HG03045 (cell line): ENCODE measurements around the gene TPP1.
A peak's percentile ranks its signal among the peaks of the same experiment; 100 is the strongest.

Experiments
- ATAC-seq: cut with Tn5 transposase; IDR thresholded peaks from one replicate; pipeline ENCODE4 v1.9.1; 2021; ENCODE audit warnings: mild to moderate bottlenecking, moderate library complexity; ENCODE audit not compliant: unreplicated experiment

Gene TPP1

DNA sequence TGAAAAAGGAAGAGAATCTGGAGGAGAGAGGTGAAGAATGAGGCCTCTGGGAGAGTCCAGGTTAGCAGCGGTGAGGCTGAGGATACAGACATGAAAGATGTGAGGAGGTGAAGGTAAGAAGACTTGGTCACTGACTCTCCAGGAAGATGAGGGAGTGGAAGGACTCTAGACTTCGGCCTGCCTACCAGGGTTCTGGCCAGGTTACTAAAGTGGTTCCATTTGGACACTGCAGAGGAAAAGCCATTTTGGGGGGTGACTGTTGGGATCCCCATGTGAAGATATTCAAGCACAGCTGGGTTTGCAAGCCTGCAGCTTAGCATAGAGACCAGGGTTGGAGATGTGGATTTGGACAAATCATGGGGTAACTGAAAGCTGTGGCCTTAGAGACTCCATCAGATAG lies 28.6 kb upstream of the TPP1 start:
- ATAC-seq: no peak

DNA sequence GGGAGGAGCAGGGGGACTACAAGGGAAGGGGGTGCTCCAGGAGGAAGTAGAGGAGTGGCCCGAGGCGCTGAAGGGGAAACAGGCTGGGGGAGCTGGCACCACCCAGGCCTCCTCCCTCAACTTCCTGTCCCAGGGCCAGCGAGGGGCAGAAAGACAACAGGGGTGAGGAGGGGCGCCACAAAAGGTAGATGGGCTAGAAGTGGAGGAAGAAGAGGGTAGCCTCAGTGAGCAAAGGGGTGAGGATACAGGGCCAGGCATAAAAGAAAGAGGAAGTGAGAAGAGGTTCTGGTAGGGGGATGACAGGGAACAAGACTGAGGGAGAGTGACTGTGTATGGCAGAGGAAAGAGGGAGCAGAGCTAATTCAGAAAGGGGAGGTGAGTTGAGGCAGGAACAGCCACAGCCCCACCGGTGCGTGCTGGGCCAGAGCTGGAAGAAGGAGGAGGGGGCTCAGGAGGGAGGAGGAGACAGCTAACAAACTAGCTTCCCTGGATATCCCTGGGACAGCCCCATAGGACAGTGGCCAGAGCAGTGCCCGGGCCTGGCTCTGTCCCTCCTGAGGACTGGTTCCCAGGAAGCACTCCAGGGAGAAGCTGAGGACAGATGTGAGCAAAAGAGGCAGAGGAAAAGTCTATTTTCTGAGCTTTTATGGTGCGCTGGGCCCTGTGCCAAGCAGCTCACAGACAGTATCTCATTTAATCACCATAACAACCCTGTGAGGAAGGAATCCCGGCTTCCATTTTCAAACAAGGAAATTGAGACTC lies 27.9 kb upstream of the TPP1 start:
- peak; percentile 82 for ATAC-seq

DNA sequence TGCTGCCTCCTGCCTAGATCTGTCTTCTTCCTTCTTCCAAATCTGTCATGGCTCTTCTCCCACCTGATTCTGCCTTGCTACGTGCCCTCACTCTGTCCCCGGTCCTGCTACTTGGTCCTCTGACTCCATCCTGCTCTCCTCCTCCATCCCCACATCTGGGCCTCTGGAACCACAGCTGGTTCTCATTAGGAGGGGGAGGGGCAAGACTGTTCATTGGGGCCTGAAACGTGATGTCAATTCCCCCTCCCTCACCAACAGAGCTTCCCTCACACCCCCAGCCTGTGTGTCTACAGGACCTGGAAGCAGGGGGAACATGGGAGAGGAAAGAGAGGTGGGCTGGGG lies 27.3 kb upstream of the TPP1 start:
- no peak for ATAC-seq

DNA sequence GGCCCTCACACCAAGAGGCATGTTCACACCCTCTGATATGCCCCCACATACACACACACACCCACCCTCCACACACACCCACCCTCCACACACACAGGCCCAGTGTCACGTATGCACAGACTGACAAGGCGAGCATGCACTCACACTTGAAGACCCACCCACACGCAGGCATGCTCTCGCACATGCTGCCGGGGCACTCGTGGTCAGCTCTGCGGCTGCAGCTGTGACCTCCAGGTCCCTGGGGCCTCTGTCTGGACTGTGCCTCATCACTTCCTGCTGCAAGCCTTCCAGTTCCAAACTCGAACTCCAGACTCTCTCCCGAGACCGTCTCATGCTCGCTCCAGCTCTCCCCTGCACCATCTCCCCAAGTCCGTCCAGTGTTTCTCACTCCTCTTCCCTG lies 26.8 kb upstream of the TPP1 start:
- ATAC-seq: no peak

DNA sequence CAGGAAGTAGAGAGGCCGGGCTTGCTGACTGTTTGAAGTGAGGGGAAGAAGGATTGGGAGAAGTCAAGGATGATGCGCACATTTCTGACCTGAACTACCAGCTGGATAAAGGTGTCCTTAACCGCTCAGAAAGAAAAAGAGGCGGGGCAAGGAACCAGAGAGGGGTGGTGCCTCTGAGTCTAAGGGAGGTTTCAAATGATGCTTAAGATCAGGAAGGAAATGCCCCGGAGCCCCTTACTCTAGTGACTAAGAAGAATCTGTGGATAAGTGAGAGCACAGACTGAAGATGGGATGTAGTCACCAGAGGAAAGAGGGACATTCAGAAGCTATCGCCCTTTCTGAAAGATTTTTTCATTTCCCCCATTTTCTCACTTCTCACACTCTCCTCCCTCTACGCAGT lies 23.7 kb upstream of the TPP1 start:
- ATAC-seq: no peak

DNA sequence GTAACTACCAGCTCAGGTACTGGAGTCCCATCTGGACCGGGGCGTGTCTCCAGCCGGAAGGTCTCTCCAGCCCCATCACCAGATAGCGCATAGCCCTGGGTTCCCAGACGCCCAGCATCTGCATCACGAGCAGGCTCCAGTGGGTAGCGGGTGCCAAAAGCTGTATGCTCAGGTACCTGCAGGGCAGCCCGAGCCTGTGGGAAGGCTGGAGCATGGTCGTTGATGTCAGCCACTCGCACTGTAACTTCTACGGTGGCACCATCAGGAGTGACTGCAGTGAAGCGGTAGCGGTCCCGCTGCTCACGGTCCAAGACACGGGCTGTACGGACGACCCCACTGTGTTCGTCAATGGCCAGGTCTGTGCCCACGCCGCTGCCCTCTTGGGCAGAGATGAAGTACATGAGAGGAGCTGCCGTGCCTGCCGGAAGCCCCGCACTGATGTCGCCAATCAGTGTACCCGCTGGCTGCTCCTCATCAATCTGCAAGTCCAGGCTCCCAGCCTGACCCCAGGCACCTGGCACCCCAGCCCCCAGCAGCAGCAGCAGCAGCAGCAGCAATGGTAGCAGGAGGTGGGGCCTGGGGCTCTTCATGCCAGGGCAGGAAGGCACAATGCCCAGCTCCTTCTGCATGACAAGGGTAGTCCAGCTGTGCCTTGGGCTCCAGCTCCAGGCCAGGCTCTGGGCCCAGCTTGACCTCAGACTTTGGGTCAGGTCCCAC lies 21.9 kb upstream of the TPP1 start:
- ATAC-seq: no peak

DNA sequence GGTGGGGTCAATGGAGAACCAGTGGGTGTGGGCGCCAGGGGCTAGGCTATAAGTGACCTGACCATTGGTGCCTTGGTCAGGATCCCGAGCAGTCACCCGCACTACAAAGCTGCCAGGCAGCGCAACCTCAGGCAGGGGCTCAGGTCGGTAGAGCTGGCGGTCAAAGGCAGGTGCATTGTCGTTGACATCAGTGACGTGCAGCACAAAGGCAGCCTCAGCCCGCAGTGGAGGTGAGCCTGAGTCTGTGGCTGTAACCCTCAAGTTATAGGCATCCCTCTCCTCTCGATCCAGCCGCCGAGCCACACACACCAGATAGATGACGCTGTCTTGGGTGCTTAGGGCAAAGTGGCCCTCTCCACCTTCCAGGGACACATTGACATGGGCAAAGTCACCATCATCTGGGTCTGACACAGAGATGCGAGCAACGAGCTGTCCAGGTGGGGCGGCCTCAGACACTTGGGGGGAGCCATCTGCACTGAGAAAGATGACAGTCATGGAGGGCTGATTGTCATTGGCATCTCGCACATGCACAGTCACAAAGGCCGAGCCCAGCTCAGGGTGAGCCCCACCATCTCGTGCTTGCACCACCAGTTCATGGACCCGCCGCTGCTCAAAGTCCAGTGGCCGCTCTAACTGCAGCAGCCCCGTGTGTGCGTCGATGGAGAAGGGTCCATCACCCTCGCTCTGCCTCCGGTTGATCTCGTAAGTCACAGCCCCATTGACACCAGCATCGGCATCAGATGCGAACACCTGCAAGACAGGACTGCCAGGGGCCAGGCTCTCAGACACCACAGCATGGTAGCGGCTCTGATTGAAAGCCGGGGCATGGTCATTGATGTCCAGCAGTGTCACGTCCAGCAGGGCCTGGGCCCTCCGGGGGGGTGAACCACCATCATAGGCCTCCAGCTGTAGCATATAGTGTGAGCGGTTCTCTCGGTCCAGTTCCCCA lies 21.1 kb upstream of the TPP1 start:
- no peak for ATAC-seq

GRCh38 chr11:6638429-6638828 lies 19.2 kb upstream of the TPP1 start:
- ATAC-seq: no peak

DNA sequence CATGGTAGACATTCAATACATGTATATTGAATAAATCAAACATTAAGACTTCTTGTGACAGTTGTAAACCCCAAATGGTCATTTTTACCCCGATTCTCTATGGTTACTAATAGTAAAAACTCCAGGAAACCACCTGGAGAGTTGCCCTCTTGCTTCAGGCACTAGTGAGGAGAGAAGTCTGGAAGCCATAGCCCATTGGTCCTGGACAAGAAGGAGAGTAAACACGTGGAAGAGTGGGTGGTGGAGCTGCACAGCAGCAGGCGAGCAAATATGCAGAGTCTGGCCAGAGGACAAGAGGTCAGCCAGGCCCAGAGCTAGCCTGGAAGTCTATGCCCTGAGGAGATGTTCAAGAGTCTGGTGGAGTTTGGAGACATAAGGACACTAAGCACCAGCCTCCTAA lies 18.6 kb upstream of the TPP1 start:
- ATAC-seq: no peak

- no peak for ATAC-seq
Observed at GRCh38 chr11:6636480-6636879, 17.3 kb upstream of the TPP1 start.

GRCh38 chr11:6635082-6635932 lies 16.1 kb upstream of the TPP1 start:
- ATAC-seq: no peak

DNA sequence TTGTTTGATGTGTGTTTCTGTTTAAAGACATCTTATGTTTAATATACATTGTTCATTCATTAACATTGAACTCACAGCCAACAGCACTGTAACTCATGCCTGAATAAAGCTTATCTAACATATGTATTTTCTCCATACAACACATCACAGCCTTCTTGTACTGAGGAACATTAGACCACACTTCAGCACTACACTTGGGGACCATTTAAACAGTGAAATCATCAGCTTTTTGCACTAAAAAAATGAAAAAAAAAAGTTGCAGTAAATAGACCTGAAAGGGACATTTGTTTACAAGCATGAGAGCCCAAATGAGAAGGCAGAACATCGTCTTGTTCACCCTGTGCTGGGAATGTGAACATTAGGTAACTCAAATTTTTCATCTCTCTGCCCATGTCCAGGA lies 15.3 kb upstream of the TPP1 start:
- ATAC-seq: no peak

DNA sequence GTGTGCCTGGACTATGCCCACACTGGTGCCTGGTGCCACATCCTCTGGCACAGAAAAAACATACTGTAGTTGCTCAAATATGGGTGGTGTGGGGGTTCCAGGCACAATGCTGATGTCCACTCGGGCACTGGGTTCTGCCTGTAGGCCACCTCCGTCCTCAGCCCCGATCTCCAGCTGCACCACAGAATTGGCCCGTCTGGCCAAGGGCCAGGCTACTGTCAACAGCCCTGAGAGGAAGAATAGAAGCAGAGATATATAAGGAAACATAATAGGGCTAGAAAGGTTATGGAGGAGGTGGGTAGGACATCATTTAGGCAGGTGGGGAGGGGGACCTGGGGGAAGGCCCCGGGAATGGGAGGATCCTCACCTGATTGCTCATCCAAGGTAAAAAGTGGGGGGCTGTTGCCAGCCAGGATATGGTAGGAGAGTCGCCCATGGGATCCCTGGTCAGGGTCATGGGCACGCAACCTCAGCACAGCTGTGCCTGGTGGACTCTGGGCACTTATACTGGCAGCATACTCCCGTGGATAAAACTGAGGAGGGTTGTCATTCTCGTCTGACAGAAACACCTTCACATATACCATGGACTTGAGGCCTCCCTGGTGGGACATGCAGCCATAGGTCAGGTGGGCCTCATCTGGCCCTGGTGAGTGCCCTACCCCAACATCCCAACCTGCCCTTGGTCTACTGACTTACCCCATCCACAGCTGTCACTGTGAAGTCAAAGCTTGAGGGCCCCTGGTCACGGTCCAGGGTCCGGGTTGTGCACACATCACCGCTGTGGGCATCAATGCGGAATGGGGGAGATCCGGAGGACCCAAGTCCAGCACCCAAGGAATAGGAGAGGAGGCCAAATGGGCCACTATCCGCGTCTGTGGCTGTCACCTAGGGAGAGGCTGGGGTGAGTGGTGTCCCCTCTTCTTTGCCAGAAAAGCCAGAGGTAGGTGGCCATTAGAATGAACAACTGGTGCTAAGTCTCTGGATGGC lies 14.5 kb upstream of the TPP1 start:
- no peak for ATAC-seq

- no peak for ATAC-seq
Observed at GRCh38 chr11:6632116-6633073, 13.2 kb upstream of the TPP1 start.

DNA sequence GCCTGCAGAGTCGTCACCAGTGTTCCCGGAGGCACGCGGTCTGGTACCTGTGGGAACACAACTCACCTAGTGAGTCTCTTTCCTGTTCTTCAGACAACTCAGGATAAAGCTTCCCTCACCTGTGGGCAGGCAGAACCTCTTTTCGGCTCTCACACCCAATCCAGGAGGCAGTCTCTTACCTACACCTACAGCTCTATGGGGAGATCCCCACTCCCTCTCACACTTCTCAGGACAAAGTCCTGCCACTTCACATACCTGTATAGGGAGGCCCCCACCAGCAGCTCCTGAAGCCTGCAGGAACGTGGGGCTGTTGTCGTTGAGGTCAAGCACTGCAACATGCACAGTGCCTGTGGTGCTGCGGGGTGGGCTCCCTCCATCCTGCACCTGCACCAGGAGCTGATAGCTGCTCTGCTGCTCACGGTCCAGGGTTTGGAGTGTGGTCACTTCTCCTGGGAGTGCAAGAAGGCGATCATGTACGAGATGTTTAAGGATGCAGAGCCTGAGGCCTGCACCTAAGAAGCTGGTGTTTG lies 12.2 kb upstream of the TPP1 start:
- ATAC-seq: no peak

DNA sequence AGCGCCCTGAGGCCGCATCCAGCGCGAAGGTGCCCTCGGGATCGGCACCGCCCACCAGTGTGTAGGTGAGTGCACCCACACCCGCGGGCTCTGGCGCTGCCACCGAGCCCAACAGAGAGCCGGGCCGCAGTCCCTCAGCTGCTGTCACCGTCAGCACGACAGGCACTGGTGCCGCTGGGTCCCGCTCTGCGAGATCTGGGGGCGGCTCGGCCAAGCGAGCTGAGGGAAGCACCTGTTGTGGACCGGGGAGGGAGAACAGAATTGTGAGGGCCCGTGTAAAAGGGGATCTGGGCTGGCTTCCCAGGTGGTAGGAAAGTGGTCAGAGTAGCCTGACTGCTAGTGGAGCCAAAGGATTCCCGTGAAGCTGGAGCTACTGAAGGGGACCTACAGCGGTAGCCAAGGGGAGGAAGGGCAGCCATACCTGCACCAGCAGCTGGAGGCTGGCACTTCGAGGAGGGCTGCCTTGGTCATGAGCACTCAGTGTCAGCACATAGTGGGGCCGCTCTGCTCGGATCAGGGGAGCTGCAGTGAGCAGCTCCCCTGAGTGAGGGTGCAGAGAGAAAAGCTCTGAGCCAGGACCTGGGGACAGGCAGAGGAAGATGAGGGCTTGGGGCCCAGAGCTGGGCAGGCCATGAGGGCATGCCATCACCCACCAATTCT lies 11.5 kb upstream of the TPP1 start:
- no peak for ATAC-seq

GRCh38 chr11:6629892-6630631 lies 10.8 kb upstream of the TPP1 start:
- ATAC-seq: no peak
